Naive thymus-derived CD8-positive, alpha-beta T cell (primary cell): ENCODE data around the gene FRMD3. TPM values are rescaled to one million over a fixed set of nuclear protein-coding genes. Genes with fewer than 3 reads are reported as not detected.

ENCODE experiments used
- ATAC-seq, 2 donors: fragments of 150-1000 bp; cut with Tn5 transposase in 1 of 2; sonication (Bioruptor Pico), chemical (Tn5 transposase) in 1 of 2; 1 replicate in 1 of 2; 2 replicates in 1 of 2; pipeline ENCODE4 v1.10.0; 2021; ENCODE audit warnings: mild to moderate bottlenecking in 2 of 2, moderate library complexity in 2 of 2
- POLR2A ChIA-PET: fragments of 350-600 bp; sonication (Branson Sonifier 250); formaldehyde crosslinking; loops from one replicate; lab custom pipeline; 2021; ENCODE audit warnings: antibody characterized with exemption; lab: Charles Lee
- DNase-seq, 10 donors: peaks; one replicate each; pipeline versions ENCODE4 v3.0.0 to v3.0.0-alpha.2; 2020 to 2022
- H3K27ac Mint-ChIP-seq, 10 donors: one replicate each; pipeline ENCODE4 v1.8.0; 2020 to 2022; ENCODE audit warnings: mild to moderate bottlenecking in 10 of 10, mixed read lengths in 10 of 10, moderate library complexity in 4 of 10, inconsistent platforms in 1 of 10
- H3K27me3 Mint-ChIP-seq, 5 donors: one replicate each; pipeline ENCODE4 v1.8.0; 2021 to 2022; ENCODE audit warnings: mixed read lengths in 5 of 5
- H3K36me3 Mint-ChIP-seq, 3 donors: one replicate each; pipeline ENCODE4 v1.8.0; 2020 to 2022; ENCODE audit warnings: mixed read lengths in 3 of 3, mild to moderate bottlenecking in 2 of 3, inconsistent platforms in 1 of 3
- H3K4me1 Mint-ChIP-seq, 4 donors: one replicate each; pipeline ENCODE4 v1.8.0; 2021 to 2022; ENCODE audit warnings: mixed read lengths in 4 of 4
- H3K4me3 Mint-ChIP-seq, 10 donors: one replicate each; pipeline ENCODE4 v1.8.0; 2020 to 2022; ENCODE audit warnings: mild to moderate bottlenecking in 10 of 10, mixed read lengths in 10 of 10, moderate library complexity in 6 of 10, inconsistent platforms in 1 of 10
- H3K9me3 Mint-ChIP-seq, 9 donors: one replicate each; pipeline ENCODE4 v1.8.0; 2020 to 2022; ENCODE audit warnings: mixed read lengths in 9 of 9, mild to moderate bottlenecking in 3 of 9, inconsistent platforms in 1 of 9, moderate library complexity in 1 of 9
- polyA plus RNA-seq, 3 donors: library from polyadenylated mRNA; unstranded; fragments of 300-500 nt; fragmentation: Illumina TruSeq; gene quantifications; one replicate each; pipeline ENCODE4 v1.2.3, GENCODE V29; 2021
- total RNA-seq, 8 experiments: library from RNA in 2 of 8; stranded (reverse) in 2 of 8; gene quantifications; one replicate each; pipeline ENCODE4 v1.2.3 and lab custom pipeline; 2021 to 2026

FRMD3 gene
- total and polyA plus RNA-seq, 5 experiments from 2014 or later = 0.08 to 0.74 (median 0.52) TPM; not detected in 2

DNA sequence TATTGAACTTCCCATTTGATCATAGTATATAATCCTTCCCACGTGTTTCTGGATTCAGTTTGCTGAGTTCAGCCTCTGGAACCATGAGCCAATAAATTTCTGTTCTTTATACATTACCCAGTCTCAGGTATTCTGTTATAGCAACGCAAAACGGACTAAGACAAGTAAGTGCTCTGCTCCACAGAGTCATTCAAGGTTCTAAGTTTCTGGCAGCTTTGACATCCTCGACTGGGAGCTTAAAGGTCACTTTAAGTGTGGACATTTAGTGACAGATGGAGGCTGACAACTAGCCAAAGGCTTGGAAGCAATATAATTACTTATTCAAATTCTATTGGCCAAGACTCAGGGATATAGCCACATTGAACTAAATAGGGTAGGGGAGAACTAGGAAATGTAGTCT, 297.5 kb downstream of the FRMD3 start:
- peaks cover 0 to 7% (median 0%) of the 10 kb centered on the region in 3 donors for H3K36me3 Mint-ChIP-seq
- H3K27ac Mint-ChIP-seq = no peak overlapping the region
- H3K27me3 Mint-ChIP-seq = no peaks in the 10 kb centered on the region
- H3K4me1 Mint-ChIP-seq = no peaks in the 10 kb centered on the region
- DNase-seq = no peak
- H3K9me3 Mint-ChIP-seq = peaks cover 0 to 4% (median 0%) of the 10 kb centered on the region in 9 donors
- no peak for ATAC-seq
- POLR2A ChIA-PET = no interaction called here
- no peak overlapping the region for H3K4me3 Mint-ChIP-seq

DNA sequence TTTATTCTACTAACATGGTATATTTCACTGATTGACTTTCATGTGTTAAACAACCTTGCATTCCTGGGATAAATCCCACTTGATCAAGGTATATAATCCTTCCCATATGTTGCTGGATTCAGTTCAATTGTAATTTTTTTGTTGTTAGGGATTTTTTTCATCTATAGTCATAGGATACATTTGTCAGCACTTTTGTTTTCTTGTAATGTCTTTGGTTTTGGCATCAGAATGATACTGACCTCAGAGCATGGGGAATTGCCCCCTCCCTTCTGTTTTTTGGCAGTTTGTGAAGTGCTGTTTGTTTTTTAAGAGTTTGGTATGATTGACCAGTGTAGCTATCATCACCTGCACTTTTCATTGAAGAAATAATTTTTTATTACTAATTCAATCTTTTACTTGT, 298.5 kb downstream of the FRMD3 start:
- H3K27ac Mint-ChIP-seq = no peak overlapping the region
- H3K4me1 Mint-ChIP-seq = no peaks in the 10 kb centered on the region
- no peak for DNase-seq
- H3K27me3 Mint-ChIP-seq = no peaks in the 10 kb centered on the region
- POLR2A ChIA-PET = no interaction called here
- ATAC-seq = no peak
- H3K4me3 Mint-ChIP-seq = no peak overlapping the region
- peaks cover 0 to 4% (median 0%) of the 10 kb centered on the region in 9 donors for H3K9me3 Mint-ChIP-seq
- peaks cover 0 to 7% (median 0%) of the 10 kb centered on the region in 3 donors for H3K36me3 Mint-ChIP-seq

DNA sequence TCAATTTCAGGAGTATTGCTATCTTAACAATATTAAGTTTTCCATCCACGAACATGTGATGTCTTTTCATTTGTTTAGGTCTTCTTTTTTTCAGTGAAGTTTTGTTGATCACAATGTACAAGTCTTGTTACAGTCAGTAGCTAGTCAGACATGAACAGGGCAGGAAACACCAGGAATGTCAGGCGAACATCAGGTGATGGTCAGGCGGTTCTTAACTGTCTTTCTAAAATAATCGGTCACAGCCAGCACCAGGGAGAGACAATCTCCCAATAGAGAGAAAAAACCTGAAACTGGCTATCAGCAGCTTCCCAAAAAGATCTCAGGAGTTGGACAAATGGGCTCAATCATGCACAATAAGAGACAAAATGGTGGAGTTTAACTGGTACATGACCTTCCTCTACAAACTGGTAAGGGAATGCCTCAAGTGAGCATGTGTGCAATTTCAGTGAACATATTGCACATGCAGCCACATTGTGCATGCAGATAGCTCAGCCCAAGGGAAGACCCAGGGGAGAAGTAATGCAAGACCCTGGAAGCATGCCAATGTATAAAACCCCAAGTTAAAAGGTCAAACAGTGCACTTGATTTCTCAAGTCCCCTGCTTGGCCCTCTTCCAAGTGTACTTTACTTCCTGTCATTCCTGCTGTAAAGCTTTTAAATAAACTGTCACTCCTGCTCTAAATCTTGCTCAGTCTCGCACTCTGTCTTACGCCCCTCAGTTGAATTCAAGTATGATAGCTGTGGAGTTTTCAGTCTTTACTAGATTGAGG, 299.1 kb downstream of the FRMD3 start:
- DNase-seq (no peak), ATAC-seq (no peak)
- Mint-ChIP-seq H3K9me3 (peaks cover 0 to 4% (median 0%) of the 10 kb centered on the region in 9 donors), H3K27ac (no peak overlapping the region), H3K4me3 (no peak overlapping the region), H3K36me3 (peaks cover 0 to 7% (median 0%) of the 10 kb centered on the region in 3 donors), H3K27me3 (peaks cover 0 to 2% (median 0%) of the 10 kb centered on the region in 5 donors), H3K4me1 (no peaks in the 10 kb centered on the region)
- POLR2A ChIA-PET = no interaction called here

DNA sequence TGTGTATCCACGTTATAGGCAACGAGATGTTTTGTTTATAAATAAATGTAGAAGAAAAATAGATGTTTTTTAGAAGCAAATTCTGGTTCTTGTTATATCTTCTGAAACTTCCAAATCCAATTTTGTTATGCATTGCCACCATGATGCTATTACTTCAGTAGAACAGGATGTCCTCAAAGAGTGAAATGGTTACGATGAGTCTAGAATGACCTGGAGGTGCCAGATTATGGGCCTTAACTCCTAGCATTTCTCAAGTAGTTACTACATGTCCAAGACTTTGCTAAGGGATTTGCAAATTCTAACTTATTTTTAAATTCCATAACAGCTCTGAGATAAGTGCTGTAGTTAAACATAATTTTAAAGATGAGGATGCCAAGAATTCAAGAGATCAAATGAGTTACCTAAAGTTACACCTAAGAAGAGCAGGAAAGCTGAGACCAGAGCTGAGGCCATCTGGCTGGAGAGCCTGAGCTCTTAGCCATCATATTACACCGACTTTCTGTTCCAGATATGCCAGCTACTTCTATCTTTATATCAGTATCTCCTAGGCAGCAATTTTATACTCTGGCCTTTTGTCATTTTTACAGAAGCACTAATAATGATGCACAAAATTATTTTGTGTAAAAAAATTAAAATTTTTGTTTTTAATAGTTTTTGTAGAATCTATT, 302.0 kb downstream of the FRMD3 start:
- no peak overlapping the region for H3K27ac Mint-ChIP-seq
- H3K9me3 Mint-ChIP-seq = no peaks in the 10 kb centered on the region
- DNase-seq (no peak), ATAC-seq (no peak)
- no peak overlapping the region for H3K4me3 Mint-ChIP-seq
- H3K27me3 Mint-ChIP-seq = peaks cover 2 to 12% (median 5%) of the 10 kb centered on the region in 5 donors
- no peaks in the 10 kb centered on the region for H3K36me3 Mint-ChIP-seq
- H3K4me1 Mint-ChIP-seq = no peaks in the 10 kb centered on the region
- POLR2A ChIA-PET = no interaction called here

GRCh38 chr9:83235526-83235925, 302.7 kb downstream of the FRMD3 start:
- H3K36me3 Mint-ChIP-seq = no peaks in the 10 kb centered on the region
- peaks cover 0 to 5% (median 0%) of the 10 kb centered on the region in 9 donors for H3K9me3 Mint-ChIP-seq
- no peak overlapping the region for H3K27ac Mint-ChIP-seq
- no peak overlapping the region for H3K4me3 Mint-ChIP-seq
- peaks cover 2 to 12% (median 5%) of the 10 kb centered on the region in 5 donors for H3K27me3 Mint-ChIP-seq
- no peak for DNase-seq
- ATAC-seq = no peak
- POLR2A ChIA-PET = no interaction called here
- no peaks in the 10 kb centered on the region for H3K4me1 Mint-ChIP-seq

- Mint-ChIP-seq H3K4me1 (no peaks in the 10 kb centered on the region), H3K4me3 (no peak overlapping the region), H3K27me3 (peaks cover 2 to 12% (median 5%) of the 10 kb centered on the region in 5 donors), H3K9me3 (peaks cover 0 to 10% (median 0%) of the 10 kb centered on the region in 9 donors), H3K27ac (no peak overlapping the region), H3K36me3 (no peaks in the 10 kb centered on the region)
- DNase-seq = no peak
- POLR2A ChIA-PET = no interaction called here
- ATAC-seq = no peak
Measured at GRCh38 chr9:83234541-83234940, 303.7 kb downstream of the FRMD3 start.

- ATAC-seq (no peak), DNase-seq (no peak)
- POLR2A ChIA-PET = no interaction called here
- no peak overlapping the region for H3K27ac Mint-ChIP-seq
- no peaks in the 10 kb centered on the region for H3K36me3 Mint-ChIP-seq
- peaks cover 2 to 12% (median 6%) of the 10 kb centered on the region in 5 donors for H3K27me3 Mint-ChIP-seq
- no peak overlapping the region for H3K4me3 Mint-ChIP-seq
- H3K4me1 Mint-ChIP-seq = no peaks in the 10 kb centered on the region
- peaks cover 0 to 10% (median 0%) of the 10 kb centered on the region in 9 donors for H3K9me3 Mint-ChIP-seq
Measured at GRCh38 chr9:83233647-83234046, 304.6 kb downstream of the FRMD3 start.

- Mint-ChIP-seq H3K27me3 (peaks cover 2 to 22% (median 6%) of the 10 kb centered on the region in 5 donors), H3K9me3 (peaks cover 0 to 10% (median 0%) of the 10 kb centered on the region in 9 donors), H3K36me3 (no peaks in the 10 kb centered on the region), H3K27ac (no peak overlapping the region), H3K4me3 (no peak overlapping the region), H3K4me1 (no peaks in the 10 kb centered on the region)
- ATAC-seq (no peak), DNase-seq (no peak)
- POLR2A ChIA-PET = no interaction called here
Measured at GRCh38 chr9:83231039-83231438, 307.2 kb downstream of the FRMD3 start.

GRCh38 chr9:83220730-83221129, 317.5 kb downstream of the FRMD3 start:
- peaks cover 5 to 8% (median 6%) of the 10 kb centered on the region in 4 donors for H3K4me1 Mint-ChIP-seq
- peaks cover 0 to 13% (median 4%) of the 10 kb centered on the region in 9 donors for H3K9me3 Mint-ChIP-seq
- H3K36me3 Mint-ChIP-seq = peaks cover 0 to 9% (median 3%) of the 10 kb centered on the region in 3 donors
- H3K27me3 Mint-ChIP-seq = peaks cover 18 to 46% (median 35%) of the 10 kb centered on the region in 5 donors
- ATAC-seq (no peak), DNase-seq (no peak)
- no peak overlapping the region for H3K4me3 Mint-ChIP-seq
- POLR2A ChIA-PET = no interaction called here
- no peak overlapping the region for H3K27ac Mint-ChIP-seq

DNA sequence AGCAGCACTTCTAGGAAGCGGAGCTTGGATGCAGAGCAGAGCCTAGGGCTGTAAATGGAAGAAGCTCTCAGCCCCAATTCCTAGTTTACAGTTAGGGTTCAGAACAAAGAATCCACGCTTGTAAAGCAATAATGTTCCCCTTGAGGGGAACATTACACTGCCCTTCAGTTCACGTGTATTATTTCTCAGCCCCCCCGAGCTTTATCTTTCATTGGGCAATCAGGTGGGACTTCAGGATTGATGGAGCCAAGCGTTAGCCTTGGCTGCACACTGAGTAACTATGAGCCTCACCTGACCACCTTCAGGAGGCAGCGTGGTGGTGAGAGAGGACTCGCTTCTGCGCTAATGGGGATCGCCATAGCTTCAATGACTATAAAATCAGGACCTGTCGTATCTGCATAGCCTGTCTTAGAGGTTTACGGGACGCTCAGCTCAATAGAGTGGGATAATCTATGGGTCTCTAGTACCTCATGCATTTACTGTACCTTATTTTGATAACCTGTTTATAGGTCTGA, 318.2 kb downstream of the FRMD3 start:
- Mint-ChIP-seq H3K36me3 (peaks cover 0 to 12% (median 3%) of the 10 kb centered on the region in 3 donors), H3K4me1 (peaks cover 5 to 8% (median 6%) of the 10 kb centered on the region in 4 donors), H3K4me3 (peak overlapping the region in 9 of 10 donors; percentile 40 to 84 (median 76)), H3K9me3 (peaks cover 0 to 19% (median 4%) of the 10 kb centered on the region in 9 donors), H3K27me3 (peaks cover 20 to 54% (median 36%) of the 10 kb centered on the region in 5 donors), H3K27ac (no peak overlapping the region)
- DNase-seq (no peak), ATAC-seq (no peak)
- POLR2A ChIA-PET = no interaction called here

DNA sequence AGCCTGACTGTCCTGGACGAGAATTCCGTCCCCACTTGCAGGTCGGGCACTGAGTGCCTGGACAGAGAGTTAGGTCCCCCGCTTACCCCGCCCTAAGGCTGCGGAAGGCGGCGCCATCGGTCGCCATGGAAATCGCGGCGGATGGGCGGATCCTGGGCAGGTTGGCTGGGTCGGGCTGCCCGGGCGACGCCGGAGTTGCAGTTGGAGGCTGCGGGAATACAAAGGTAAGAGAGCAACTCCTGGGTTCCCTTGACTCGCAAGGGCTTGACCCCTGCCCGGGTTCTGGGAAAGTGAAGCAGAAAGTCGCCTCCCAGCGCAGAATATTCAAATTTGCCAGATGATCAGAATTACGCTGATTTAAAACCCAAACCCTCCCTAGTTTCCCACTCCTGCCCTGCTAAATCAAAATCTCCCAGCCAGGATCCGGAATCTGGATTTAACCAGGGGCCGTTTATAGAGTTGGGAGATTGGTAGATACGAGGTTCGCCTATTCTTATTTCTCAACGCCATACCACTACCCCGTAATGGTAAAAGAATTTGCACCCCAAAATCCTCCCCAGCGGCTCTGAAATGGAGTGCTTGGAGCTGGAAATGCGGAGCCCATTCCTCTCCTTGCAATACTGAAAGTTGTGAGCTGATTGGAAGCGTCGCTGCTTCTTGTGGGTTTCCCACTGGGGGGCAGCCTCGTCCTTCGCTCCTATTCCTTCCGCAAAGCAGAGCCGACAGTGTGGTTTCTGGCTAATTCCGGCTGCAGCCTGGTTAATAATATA, 318.9 kb downstream of the FRMD3 start:
- H3K4me1 Mint-ChIP-seq = peaks cover 5 to 8% (median 6%) of the 10 kb centered on the region in 4 donors
- H3K27ac Mint-ChIP-seq = no peak overlapping the region
- H3K9me3 Mint-ChIP-seq = peaks cover 0 to 26% (median 5%) of the 10 kb centered on the region in 9 donors
- H3K36me3 Mint-ChIP-seq = peaks cover 0 to 12% (median 3%) of the 10 kb centered on the region in 3 donors
- peak overlapping the region in 9 of 10 donors; percentile 40 to 84 (median 76) for H3K4me3 Mint-ChIP-seq
- H3K27me3 Mint-ChIP-seq = peaks cover 20 to 60% (median 36%) of the 10 kb centered on the region in 5 donors
- DNase-seq (peak in 1 of 10 donors; percentile 4), ATAC-seq (no peak)
- POLR2A ChIA-PET = no interaction called here

GRCh38 chr9:83218411-83219090, 319.6 kb downstream of the FRMD3 start:
- POLR2A ChIA-PET = no interaction called here
- Mint-ChIP-seq H3K36me3 (peaks cover 0 to 12% (median 3%) of the 10 kb centered on the region in 3 donors), H3K4me3 (peak overlapping the region in 4 of 10 donors; percentile 20 to 76 (median 32)), H3K27me3 (peaks cover 20 to 66% (median 36%) of the 10 kb centered on the region in 5 donors), H3K4me1 (peaks cover 5 to 8% (median 6%) of the 10 kb centered on the region in 4 donors), H3K27ac (no peak overlapping the region), H3K9me3 (peaks cover 0 to 26% (median 5%) of the 10 kb centered on the region in 9 donors)
- DNase-seq (no peak), ATAC-seq (no peak)
